Activated naive CD4-positive, alpha-beta T cell treated with anti-CD3 and anti-CD28 coated beads, Interleukin-2, amount 50 U/mL, for 72 hours (primary cell): ENCODE results near the gene FES. TPM values are rescaled to one million over a fixed set of nuclear protein-coding genes. Genes with fewer than 3 reads are reported as not detected.
"Not testable (repeated sequence)": the region's sequence is repeated elsewhere in the genome, so short reads cannot be mapped to it uniquely, and the experiment has no call there.

Experiments used
- ATAC-seq, 2 donors: fragments of 150-1000 bp; cut with Tn5 transposase; 2 replicates each; pipeline ENCODE4 v1.10.0; 2021; ENCODE audit warnings: mild to moderate bottlenecking in 2 of 2, moderate library complexity in 2 of 2
- DNase-seq, 2 donors: peaks; one replicate each; pipeline ENCODE4 v3.0.0; 2021 to 2022; ENCODE audit warnings: low spot score in 2 of 2
- H3K27ac Mint-ChIP-seq, 2 donors: one replicate each; pipeline ENCODE4 v1.8.0; 2022; ENCODE audit warnings: mild to moderate bottlenecking in 2 of 2, mixed read lengths in 2 of 2
- H3K36me3 Mint-ChIP-seq, 2 donors: one replicate each; pipeline ENCODE4 v1.8.0; 2022; ENCODE audit warnings: mixed read lengths in 2 of 2
- H3K9me3 Mint-ChIP-seq, 2 donors: one replicate each; pipeline ENCODE4 v1.8.0; 2022; ENCODE audit warnings: mixed read lengths in 2 of 2
- total RNA-seq, 2 donors: library from RNA; stranded (reverse); gene quantifications; one replicate each; pipeline ENCODE4 v1.2.3, GENCODE V29; 2022

FES gene
- total RNA-seq, 2 donors from 2014 or later = 83.9 to 91.4 TPM

DNA sequence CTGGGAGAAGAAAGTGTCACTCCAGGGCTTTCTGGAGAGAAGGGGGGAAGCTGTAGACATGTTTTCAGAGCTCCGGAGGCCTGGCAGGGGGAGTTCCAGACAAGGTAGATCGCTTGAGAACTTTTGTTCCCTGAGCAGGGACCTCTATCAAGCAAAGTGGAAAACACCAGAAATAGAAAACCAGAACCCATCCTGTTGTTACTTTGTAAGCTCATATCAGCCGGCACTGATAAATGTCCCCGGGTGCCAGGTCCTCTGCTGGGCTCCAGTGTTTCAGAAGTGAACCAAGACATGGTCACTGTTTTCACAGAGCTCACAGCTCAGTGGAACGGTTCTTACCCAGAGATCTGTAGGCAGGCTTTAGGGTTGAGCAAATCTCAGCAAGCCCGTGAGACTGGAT, 34.5 kb downstream of the FES start:
- H3K36me3 Mint-ChIP-seq = peaks cover 12 to 21% of the 10 kb centered on the region in 2 donors

DNA sequence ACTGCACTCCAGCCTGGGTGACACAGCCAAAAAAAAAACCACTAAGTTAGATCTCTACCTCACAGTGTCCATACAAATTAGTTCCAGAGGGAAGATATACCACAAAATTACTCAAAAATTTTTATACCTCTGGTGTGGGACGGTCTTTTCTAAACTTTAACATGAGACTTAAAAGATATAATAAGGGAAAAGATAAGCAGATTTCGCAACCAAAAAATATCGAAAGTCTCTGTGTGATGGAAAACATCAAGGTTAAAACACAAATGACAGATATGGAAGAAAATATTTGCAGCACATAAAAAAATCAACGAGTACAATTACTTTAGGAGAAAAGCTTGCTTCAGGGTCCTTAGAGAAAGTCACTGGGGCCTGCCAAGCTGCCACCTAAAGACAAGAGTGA, 37.6 kb downstream of the FES start:
- Mint-ChIP-seq H3K9me3 (no peaks in the 10 kb centered on the region), H3K27ac (peak overlapping the region; percentile 17 to 65), H3K36me3 (peaks cover 12 to 21% of the 10 kb centered on the region in 2 donors)
- DNase-seq (no peak), ATAC-seq (no peak)

More for the DNA sequence above, 34.5 kb downstream of the FES start:
- Mint-ChIP-seq H3K27ac (peak overlapping the region in 1 of 2 donors; percentile 81), H3K9me3 (no peaks in the 10 kb centered on the region)
- ATAC-seq (no peak), DNase-seq (no peak)

DNA sequence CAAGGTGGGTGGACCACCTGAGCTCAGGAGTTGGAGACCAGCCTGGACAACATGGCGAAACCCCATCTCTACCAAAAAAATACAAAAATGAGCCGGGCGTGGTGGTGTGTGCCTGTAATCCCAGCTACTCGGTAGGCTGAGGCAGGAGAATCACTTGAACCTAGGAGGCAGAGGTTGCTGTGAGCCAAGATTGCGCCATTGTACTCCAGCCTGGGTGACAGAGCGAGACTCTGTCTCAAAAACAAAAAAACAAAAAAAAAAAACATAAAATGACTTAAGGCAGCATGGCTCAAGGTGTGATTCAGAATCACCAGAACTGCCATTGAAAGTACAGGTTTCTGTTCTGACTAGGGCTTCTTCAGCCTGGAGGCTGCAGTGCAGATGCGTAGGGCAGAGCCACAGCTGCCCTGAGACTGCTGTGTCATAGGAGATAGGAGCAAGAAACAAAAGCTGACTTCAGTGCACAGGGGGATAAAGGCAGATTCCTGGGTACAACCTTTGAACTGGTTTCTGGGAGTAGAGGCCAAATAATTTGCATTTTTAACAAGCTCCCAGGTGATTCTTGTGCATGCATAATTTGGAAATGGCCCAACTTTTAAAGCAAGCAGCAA, 38.5 kb downstream of the FES start:
- DNase-seq = peak in 1 of 2 donors; percentile 60
- Mint-ChIP-seq H3K27ac (peak overlapping the region; percentile 17 to 74), H3K36me3 (peaks cover 12% of the 10 kb centered on the region in 2 donors)
- not testable (repeated sequence) for H3K9me3 Mint-ChIP-seq
- peak; percentile 90 to 99 for ATAC-seq

DNA sequence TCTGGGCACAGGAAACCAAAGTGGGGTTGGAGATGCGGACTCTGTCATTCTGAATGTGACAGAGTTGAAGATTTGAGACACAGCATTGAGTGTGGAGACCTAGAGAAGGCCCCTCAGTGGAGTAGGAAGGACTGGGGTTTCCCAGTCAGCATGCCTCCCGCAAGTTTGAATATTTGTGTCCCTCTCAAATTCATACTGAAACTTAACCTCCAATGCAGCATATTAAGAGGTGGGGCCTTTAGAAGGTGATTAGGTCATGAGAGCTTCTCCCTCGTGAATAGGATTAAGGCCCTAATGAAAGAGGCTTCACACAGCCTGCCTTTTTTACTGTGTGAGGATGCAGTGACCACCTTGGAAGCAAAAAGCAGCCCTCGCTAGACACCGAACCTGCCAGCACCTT, 40.1 kb downstream of the FES start:
- Mint-ChIP-seq H3K27ac (peak overlapping the region in 1 of 2 donors; percentile 44), H3K9me3 (no peaks in the 10 kb centered on the region), H3K36me3 (peaks cover 6 to 11% of the 10 kb centered on the region in 2 donors)
- ATAC-seq = peak; percentile 39 to 51
- DNase-seq = no peak

DNA sequence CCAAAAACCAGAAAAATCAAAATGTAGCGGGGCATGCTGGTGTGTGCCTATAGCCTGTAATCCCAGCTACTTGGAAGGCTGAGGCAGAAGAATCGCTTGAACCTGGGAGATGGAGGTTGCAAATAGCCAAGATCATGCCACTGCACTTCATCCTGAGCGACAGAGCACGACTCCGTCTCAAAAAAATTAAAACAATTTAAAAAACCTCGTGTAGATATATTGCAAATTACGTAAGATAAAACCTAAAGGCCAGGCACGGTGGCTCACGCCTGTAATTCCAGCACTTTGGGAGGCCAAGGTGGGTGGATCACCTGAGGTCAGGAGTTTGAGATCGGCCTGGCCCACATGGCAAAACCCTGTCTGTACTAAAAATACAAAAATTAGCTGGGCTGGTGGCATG, 42.5 kb downstream of the FES start:
- not testable (repeated sequence) for DNase-seq, H3K9me3 Mint-ChIP-seq, ATAC-seq
- peak overlapping the region in 1 of 2 donors; percentile 36 for H3K27ac Mint-ChIP-seq
- H3K36me3 Mint-ChIP-seq = peaks cover 16 to 23% of the 10 kb centered on the region in 2 donors

DNA sequence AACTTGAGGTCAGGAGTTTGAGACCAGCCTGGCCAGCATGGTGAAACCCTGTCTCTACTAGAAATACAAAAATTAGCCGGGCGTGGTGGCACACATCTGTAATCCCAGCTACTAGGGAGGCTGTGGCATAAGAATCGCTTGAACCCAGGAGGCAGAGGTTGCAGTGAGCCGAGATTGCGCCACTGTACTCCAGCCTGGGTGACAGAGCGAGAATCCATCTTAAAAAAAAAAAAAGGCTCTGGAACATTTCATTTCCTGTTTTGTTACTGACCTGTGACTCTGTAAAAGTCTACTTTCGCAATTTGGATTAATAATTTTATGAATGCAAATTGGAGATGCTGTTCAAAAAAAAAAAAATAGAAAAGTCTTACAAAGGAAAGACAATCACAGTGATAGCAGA, 43.8 kb downstream of the FES start:
- not testable (repeated sequence) for ATAC-seq, H3K9me3 Mint-ChIP-seq, H3K27ac Mint-ChIP-seq, DNase-seq
- H3K36me3 Mint-ChIP-seq = peaks cover 18 to 25% of the 10 kb centered on the region in 2 donors

DNA sequence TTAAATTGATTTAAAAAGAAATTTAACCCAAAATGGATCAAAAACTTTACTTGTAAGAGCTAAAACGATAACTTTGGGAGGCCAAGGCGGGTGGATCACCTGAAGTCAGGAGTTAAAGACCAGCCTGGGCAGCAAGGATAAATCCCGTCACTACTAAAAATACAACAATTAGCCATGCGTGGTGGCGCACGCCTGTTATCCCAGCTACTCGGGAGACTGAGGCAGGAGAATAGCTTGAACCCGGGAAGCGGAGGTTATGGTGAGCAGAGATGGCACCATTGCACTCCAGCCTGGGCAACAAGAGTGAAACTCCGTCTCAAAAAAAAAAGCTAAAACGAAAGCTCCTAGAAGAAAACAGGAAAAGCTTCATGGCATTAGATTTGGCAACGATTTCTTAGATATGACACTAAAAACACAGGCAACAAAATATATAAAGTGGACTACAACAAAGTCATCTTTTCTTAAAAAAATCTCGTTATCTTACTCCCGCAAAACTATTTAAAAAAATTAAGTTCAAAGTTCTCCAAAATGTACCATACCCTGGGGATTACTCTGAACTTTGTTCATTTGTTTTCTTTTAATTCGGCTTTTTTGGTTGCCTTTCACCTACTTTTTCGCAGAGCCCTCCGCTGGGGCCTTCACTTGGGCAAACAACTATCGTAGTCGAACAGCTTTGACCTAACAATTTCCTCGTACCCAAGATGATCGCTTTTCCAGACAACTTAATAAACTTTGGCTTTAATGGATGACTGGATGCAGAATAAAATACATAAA, 45.1 kb downstream of the FES start:
- peak overlapping the region; percentile 98 to 99 for H3K27ac Mint-ChIP-seq
- DNase-seq = no peak
- peaks cover 18 to 25% of the 10 kb centered on the region in 2 donors for H3K36me3 Mint-ChIP-seq
- ATAC-seq = no peak
- no peaks in the 10 kb centered on the region for H3K9me3 Mint-ChIP-seq

DNA sequence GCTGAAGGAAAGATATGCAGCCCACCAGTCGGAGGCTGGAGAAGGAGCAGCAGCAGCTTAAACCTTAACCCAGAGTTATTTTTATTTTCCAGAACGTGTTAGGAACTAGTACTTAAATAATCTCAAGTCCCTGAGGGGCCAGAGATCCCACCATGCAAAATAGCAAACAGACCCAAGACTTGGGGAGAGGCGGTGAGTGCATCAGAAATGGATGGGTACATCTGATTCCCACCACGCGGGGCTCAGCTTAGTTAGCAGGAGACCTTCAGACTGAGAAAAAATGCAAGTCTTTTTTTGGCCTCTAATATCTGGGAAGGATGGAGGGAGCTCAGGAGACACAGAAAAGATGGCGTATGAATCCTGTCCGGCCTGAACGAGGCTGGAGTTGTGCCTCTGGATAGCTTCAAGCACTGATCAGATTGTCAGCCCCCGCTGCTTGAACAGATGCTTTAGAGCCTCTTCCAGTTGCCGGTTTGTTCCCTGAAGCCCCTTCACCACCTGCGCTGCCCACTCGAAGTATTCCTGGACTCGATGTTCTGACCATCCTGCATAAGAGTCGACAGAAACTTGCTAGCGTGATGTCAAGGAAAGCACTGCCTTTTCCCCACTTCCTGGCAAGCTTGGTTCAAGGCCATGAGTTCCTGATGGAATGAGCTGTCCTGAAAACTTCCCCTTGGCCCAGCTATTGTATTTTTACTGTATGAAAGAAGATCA, 46.7 kb downstream of the FES start:
- Mint-ChIP-seq H3K27ac (peak overlapping the region; percentile 98 to 99), H3K36me3 (peaks cover 20 to 26% of the 10 kb centered on the region in 2 donors), H3K9me3 (no peaks in the 10 kb centered on the region)
- DNase-seq (no peak), ATAC-seq (no peak)

DNA sequence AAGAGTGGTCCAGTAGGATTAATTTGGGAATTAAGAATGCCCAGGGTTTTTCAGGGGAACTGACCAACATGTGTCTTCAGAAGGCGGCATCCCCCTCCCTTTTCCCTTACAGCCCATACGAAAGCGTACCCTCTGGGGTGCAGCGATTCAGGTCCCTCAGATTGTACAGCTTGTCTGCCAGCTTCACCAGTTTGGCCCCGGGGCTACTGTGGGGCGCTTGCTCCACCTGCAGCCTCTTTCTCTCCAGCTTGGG, 47.2 kb downstream of the FES start:
- no peak for DNase-seq
- no peak for ATAC-seq
- H3K27ac Mint-ChIP-seq = peak overlapping the region; percentile 99
- H3K36me3 Mint-ChIP-seq = peaks cover 25 to 31% of the 10 kb centered on the region in 2 donors
- no peaks in the 10 kb centered on the region for H3K9me3 Mint-ChIP-seq

DNA sequence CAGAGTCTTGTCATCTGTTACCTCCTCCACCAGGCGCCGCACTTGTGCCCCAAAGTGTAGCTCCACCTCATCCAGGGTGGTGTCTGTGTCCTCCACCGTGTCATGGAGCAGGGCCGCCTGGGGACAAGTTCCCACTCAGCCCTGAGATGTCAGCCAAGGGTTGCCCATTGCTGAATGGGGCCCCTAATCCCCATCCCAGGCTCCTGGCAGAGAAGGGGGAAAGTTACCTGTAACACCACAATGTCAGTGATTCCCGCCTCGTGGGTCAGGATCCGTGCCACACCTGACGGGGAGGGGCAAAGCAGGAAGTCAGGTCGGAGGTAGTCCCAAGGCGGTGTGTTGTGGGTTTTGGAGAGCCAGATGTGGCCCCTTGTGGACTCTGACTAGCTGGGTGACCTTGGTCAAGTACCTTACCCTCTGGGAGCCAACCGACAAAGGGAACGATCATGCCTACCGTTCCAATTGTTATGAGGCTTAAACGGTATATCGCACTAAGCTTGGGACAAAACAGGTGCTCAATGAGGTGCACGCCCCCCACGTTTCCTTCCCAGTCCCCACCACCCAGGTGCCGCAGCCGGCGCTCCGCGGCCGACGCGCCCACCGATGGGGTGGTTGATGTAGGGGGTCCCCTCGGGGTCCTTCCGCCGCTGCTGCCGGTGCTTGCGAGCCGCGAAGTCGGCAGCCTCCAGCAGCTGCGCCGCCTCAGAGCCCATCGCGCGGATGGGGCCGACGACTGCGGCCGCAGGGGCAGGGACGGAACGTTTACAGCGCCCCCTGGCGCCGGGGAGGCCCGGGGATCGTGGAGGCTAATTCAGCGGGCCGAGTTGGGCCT, 47.7 kb downstream of the FES start, which contains the start of gene HDDC3:
TSS of gene HDDC3 (minus strand) at position 722 of the 832 bp plus-strand sequence. CDS start at position 713, 9 bp downstream.
- ATAC-seq (peak; percentile 57 to 64), DNase-seq (peak; percentile 87 to 98)
- Mint-ChIP-seq H3K27ac (peak within 1 kb of the TSS; percentile 99), H3K36me3 (peaks cover 29 to 32% of the 10 kb centered on the region in 2 donors), H3K9me3 (no peaks in the 10 kb centered on the region)

DNA sequence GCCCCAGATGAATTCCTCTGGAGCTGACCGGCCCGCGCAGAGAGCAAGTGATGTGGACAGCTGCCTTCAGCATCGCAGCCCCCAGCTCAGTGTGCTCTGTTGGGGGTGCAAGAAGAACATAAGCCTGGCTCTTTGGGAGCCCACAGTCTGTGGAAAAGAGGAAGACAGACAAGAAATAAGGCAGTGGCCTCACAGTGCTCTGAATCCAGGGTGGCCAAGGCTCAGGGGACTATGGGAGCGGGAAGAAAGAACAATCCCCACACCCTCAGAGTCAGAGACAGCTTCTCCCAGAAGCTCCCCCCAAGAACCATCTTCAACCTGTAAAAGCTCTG, 48.3 kb downstream of the FES start:
- Mint-ChIP-seq H3K36me3 (peaks cover 29 to 32% of the 10 kb centered on the region in 2 donors), H3K27ac (peak overlapping the region; percentile 93 to 99), H3K9me3 (no peaks in the 10 kb centered on the region)
- ATAC-seq = no peak
- DNase-seq = no peak

DNA sequence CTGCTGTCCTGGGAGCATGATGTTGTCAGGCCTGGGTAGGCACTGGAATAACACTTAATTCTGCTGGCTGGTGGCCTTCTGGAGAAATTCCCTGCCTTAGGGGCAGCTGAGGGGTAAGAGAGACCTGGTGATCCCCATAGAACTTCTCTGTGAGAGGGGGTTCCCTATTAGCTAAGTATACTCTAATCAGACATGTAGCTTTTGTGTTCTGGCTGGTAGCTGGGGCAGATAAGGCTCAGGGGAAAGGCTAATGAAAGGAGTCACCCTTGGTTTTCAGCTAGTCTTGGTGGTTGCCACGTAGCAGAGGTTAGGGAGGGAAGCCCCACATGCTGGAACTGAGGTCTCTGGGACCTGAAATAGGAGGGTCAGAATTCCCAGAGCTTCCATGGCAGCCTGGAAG, 49.0 kb downstream of the FES start:
- H3K27ac Mint-ChIP-seq = peak overlapping the region in 1 of 2 donors; percentile 71

DNA sequence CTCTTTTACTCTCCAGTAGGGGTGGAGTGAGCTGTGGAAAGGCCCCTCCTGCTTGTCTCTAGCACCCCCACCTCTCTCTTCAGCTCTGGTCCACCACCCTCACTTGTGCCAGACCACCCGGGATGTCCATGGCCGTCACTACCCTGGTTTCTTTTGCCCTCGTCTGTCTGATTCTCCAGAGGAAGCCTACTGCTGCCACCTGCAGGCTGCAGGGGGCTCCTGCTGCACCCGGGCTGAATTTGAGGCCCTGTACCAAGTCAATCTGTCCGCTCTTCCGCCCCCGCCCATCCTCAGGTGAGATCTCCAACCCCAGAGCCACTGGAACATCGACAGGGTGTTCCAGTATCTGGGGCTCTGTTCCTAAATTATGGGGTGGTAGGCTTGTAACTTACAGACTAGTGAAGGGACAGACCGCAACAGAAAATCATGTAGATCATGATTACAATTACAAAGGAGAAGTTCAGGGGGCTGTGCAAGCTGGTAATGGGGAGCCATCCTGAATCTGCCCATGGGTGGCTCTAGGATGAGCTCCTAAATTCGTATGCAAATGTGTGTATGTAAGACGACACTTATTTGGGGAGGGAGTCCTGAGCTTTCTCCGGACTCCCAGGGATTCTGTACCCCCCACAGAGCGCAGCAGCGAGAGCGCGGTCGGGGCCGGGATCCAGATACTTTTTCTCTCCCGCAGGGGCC, 50.1 kb downstream of the FES start:
- H3K9me3 Mint-ChIP-seq = no peaks in the 10 kb centered on the region
- ATAC-seq (peak; percentile 41 to 45), DNase-seq (peak; percentile 87 to 89)
- peaks cover 28 to 29% of the 10 kb centered on the region in 2 donors for H3K36me3 Mint-ChIP-seq
- peak overlapping the region; percentile 71 to 96 for H3K27ac Mint-ChIP-seq

More for the DNA sequence above, 49.0 kb downstream of the FES start:
- ATAC-seq = no peak
- Mint-ChIP-seq H3K36me3 (peaks cover 29 to 31% of the 10 kb centered on the region in 2 donors), H3K9me3 (no peaks in the 10 kb centered on the region)
- DNase-seq = no peak

DNA sequence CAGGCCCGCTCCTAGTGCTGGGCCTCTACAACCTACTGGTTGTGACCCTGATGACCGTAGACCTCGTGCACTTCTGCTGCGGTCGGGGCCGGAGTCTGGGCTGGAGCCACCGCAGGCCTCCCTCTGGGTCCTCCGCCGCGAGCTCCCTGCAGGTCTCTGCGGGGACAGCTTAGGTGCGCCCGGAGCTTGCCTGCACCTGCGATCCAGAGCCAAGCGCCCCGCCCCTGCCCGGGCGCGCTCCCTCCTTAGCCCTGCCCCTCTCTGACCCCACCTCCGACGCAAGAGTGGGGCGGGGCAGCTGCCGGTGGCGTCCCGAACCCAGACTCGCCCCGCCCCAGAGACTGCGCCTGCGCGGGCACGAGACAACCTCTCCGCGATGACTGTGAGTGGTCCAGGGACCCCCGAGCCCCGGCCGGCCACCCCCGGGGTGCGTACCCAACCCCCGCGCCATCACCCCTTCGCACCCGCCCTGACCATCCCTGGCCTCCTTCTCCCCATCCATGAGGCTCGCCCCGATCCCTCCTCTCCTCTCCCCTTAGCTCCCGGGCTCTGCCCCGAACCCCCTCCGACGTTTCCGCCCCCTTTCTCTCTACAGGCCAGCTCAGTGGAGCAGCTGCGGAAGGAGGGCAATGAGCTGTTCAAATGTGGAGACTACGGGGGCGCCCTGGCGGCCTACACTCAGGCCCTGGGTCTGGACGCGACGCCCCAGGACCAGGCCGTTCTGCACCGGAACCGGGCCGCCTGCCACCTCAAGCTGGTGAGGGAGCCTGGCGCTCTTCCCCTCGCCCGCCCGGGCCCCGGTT, 50.8 kb downstream of the FES start, which contains the start of gene UNC45A:
TSS of gene UNC45A (plus strand) at position 337 of the 803 bp plus-strand sequence. CDS start at position 377, 40 bp downstream.
- H3K9me3 Mint-ChIP-seq = no peaks in the 10 kb centered on the region
- ATAC-seq (peak; percentile 76 to 80), DNase-seq (peak; percentile 92 to 98)
- H3K27ac Mint-ChIP-seq = peak within 1 kb of the TSS; percentile 71 to 97
- H3K36me3 Mint-ChIP-seq = peaks cover 22 to 29% of the 10 kb centered on the region in 2 donors

DNA sequence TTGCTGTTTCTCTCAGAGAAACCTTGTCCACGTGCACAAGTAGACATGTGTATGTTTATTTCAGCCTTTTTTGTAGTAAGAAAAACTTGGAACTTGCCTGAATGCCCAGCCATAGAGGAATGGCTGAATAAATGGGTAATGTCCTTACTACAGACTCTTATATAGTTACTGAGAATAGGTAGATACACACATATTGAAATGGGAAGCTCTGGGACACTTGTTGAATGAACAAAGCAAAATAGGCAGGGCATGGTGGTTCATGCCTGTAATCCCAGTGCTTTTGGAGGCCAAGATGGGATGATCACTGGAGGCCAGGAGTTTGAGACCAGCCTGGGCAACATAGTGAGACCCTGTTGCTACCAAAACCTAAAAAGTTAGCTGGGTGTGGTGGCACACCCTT, 52.5 kb downstream of the FES start:
- DNase-seq (no peak), ATAC-seq (no peak)
- H3K27ac Mint-ChIP-seq = peak overlapping the region; percentile 71 to 97
- H3K9me3 Mint-ChIP-seq = no peaks in the 10 kb centered on the region
- H3K36me3 Mint-ChIP-seq = peaks cover 9 to 13% of the 10 kb centered on the region in 2 donors
